ENCODE measurements around the gene CHID1.

Gene CHID1

GRCh38 chr11:833849-834311, 76.7 kb downstream of the CHID1 start:
- Histone ChIP-seq H3K4ac (ENCODE audit: low read depth in 1 of 2, low read length in 2 of 2) (peak overlapping the region in 1 of 2 experiments; percentile 94), H3K18ac (ENCODE audit: low read depth in 1 of 2, low read length in 2 of 2) (peak overlapping the region; percentile 18 to 90), H3K14ac (ENCODE audit: low read length in 2 of 2) (peak overlapping the region in 1 of 2 experiments; percentile 88), H2BK15ac (ENCODE audit: low read depth, poor library complexity, severe bottlenecking) (no peak overlapping the region), H2AFZ (ENCODE audit: low read depth, low read length) (no peak overlapping the region), H4K8ac (ENCODE audit: low read length) (no peak overlapping the region), H3K36me3 (ENCODE audit: control insufficient read depth in 1 of 2, insufficient read depth in 2 of 2, low read depth in 1 of 2, low read length in 2 of 2) (peaks cover 28 to 32% of the 10 kb centered on the region in 2 experiments), H4K91ac (ENCODE audit: low read length) (no peak overlapping the region), H3K4me1 (ENCODE audit: control insufficient read depth, insufficient read depth, low read depth, low read length) (peaks cover 77% of the 10 kb centered on the region), H2BK12ac (ENCODE audit: low read length in 2 of 2) (peak overlapping the region in 1 of 2 experiments; percentile 80), H3K79me1 (replicated peaks; ENCODE audit: low read length, poor library complexity, severe bottlenecking) (no peaks in the 10 kb centered on the region), H2BK120ac (ENCODE audit: low read depth, low read length) (no peak overlapping the region), H2AK5ac (ENCODE audit: low read length, severe bottlenecking) (peak overlapping the region; percentile 70), H3K27ac (ENCODE audit: low read length, poor library complexity, severe bottlenecking) (peak overlapping the region; percentile 98), H3K23ac (ENCODE audit: low read length in 2 of 2) (peak overlapping the region in 1 of 2 experiments; percentile 87), H3K9ac (ENCODE audit: low read length) (peak overlapping the region; percentile 93), H3K4me2 (ENCODE audit: low read length, poor library complexity, severe bottlenecking) (peak overlapping the region; percentile 83), H2BK5ac (ENCODE audit: low read depth, low read length, poor library complexity, severe bottlenecking) (peak overlapping the region; percentile 88), H3K27me3 (ENCODE audit: control insufficient read depth in 1 of 2, insufficient read depth in 1 of 2, low read length in 2 of 2) (peaks cover 0 to 3% of the 10 kb centered on the region in 2 experiments), H3K4me3 (ENCODE audit: insufficient read depth in 1 of 2, low read depth in 1 of 2, low read length in 2 of 2) (peak overlapping the region; percentile 73 to 82), H3K9me3 (ENCODE audit: control insufficient read depth, low read length) (no peaks in the 10 kb centered on the region)
- WGBS: 37% methylated on average over 8 of the region's 9 CpGs
- no peak for DNase-seq

GRCh38 chr11:833114-833791, 77.4 kb downstream of the CHID1 start:
- Histone ChIP-seq H2BK120ac (ENCODE audit: low read depth, low read length) (peak overlapping the region; percentile 84), H3K9me3 (ENCODE audit: control insufficient read depth, low read length) (no peaks in the 10 kb centered on the region), H3K27me3 (ENCODE audit: control insufficient read depth in 1 of 2, insufficient read depth in 1 of 2, low read length in 2 of 2) (peaks cover 0 to 3% of the 10 kb centered on the region in 2 experiments), H4K91ac (ENCODE audit: low read length) (peak overlapping the region; percentile 65), H4K8ac (ENCODE audit: low read length) (peak overlapping the region; percentile 46), H3K23ac (ENCODE audit: low read length in 2 of 2) (peak overlapping the region in 1 of 2 experiments; percentile 87), H3K4me3 (ENCODE audit: insufficient read depth in 1 of 2, low read depth in 1 of 2, low read length in 2 of 2) (peak overlapping the region; percentile 73 to 82), H3K4ac (ENCODE audit: low read depth in 1 of 2, low read length in 2 of 2) (peak overlapping the region; percentile 31 to 94), H2BK12ac (ENCODE audit: low read length in 2 of 2) (peak overlapping the region in 1 of 2 experiments; percentile 80), H2AK5ac (ENCODE audit: low read length, severe bottlenecking) (peak overlapping the region; percentile 70), H3K14ac (ENCODE audit: low read length in 2 of 2) (peak overlapping the region in 1 of 2 experiments; percentile 88), H3K79me1 (replicated peaks; ENCODE audit: low read length, poor library complexity, severe bottlenecking) (no peaks in the 10 kb centered on the region), H2BK5ac (ENCODE audit: low read depth, low read length, poor library complexity, severe bottlenecking) (peak overlapping the region; percentile 88), H3K27ac (ENCODE audit: low read length, poor library complexity, severe bottlenecking) (peak overlapping the region; percentile 98), H3K4me1 (ENCODE audit: control insufficient read depth, insufficient read depth, low read depth, low read length) (peaks cover 77% of the 10 kb centered on the region), H3K4me2 (ENCODE audit: low read length, poor library complexity, severe bottlenecking) (peak overlapping the region; percentile 83), H3K18ac (ENCODE audit: low read depth in 1 of 2, low read length in 2 of 2) (peak overlapping the region; percentile 78 to 90), H3K36me3 (ENCODE audit: control insufficient read depth in 1 of 2, insufficient read depth in 2 of 2, low read depth in 1 of 2, low read length in 2 of 2) (peaks cover 21 to 26% of the 10 kb centered on the region in 2 experiments), H2BK15ac (ENCODE audit: low read depth, poor library complexity, severe bottlenecking) (peak overlapping the region; percentile 78), H2AFZ (ENCODE audit: low read depth, low read length) (no peak overlapping the region), H3K9ac (ENCODE audit: low read length) (peak overlapping the region; percentile 93)
- WGBS: under 1% methylated on average over 53 of the region's 55 CpGs
- peak; percentile 65 for DNase-seq

GRCh38 chr11:832529-833113, 78.0 kb downstream of the CHID1 start, which contains the start of gene CD151:
Gene CD151, plus strand, starts transcription at chr11:832952. Its CDS starts 3,118 bp downstream, at chr11:836070.
- H3K36me3 ChIP-seq (ENCODE audit: control insufficient read depth in 1 of 2, insufficient read depth in 2 of 2, low read depth in 1 of 2, low read length in 2 of 2): peaks cover 16 to 19% of the 10 kb centered on the region in 2 experiments
- DNase-seq: peak; percentile 64
- peak within 1 kb of the TSS; percentile 93 for H3K9ac ChIP-seq (ENCODE audit: low read length)
- WGBS: under 1% methylated on average over 21 of the region's 67 CpGs
- H3K18ac ChIP-seq (ENCODE audit: low read depth in 1 of 2, low read length in 2 of 2): peak within 1 kb of the TSS; percentile 78 to 94
- peak within 1 kb of the TSS; percentile 84 for H2BK120ac ChIP-seq (ENCODE audit: low read depth, low read length)
- H3K27ac ChIP-seq (ENCODE audit: low read length, poor library complexity, severe bottlenecking): peak within 1 kb of the TSS; percentile 98
- H3K4me1 ChIP-seq (ENCODE audit: control insufficient read depth, insufficient read depth, low read depth, low read length): peaks cover 78% of the 10 kb centered on the region
- H3K14ac ChIP-seq (ENCODE audit: low read length in 2 of 2): peak within 1 kb of the TSS in 1 of 2 experiments; percentile 91
- peak within 1 kb of the TSS; percentile 83 for H3K4me2 ChIP-seq (ENCODE audit: low read length, poor library complexity, severe bottlenecking)
- H3K4me3 ChIP-seq (ENCODE audit: insufficient read depth in 1 of 2, low read depth in 1 of 2, low read length in 2 of 2): peak within 1 kb of the TSS; percentile 73 to 82
- H2AK5ac ChIP-seq (ENCODE audit: low read length, severe bottlenecking): peak within 1 kb of the TSS; percentile 70
- H2BK12ac ChIP-seq (ENCODE audit: low read length in 2 of 2): peak within 1 kb of the TSS; percentile 12 to 86
- peak within 1 kb of the TSS; percentile 90 for H2AFZ ChIP-seq (ENCODE audit: low read depth, low read length)
- H3K27me3 ChIP-seq (ENCODE audit: control insufficient read depth in 1 of 2, insufficient read depth in 1 of 2, low read length in 2 of 2): peaks cover 0 to 8% of the 10 kb centered on the region in 2 experiments
- peak within 1 kb of the TSS in 1 of 2 experiments; percentile 87 for H3K23ac ChIP-seq (ENCODE audit: low read length in 2 of 2)
- peak within 1 kb of the TSS; percentile 78 for H2BK15ac ChIP-seq (ENCODE audit: low read depth, poor library complexity, severe bottlenecking)
- peak within 1 kb of the TSS; percentile 73 for H4K8ac ChIP-seq (ENCODE audit: low read length)
- H3K4ac ChIP-seq (ENCODE audit: low read depth in 1 of 2, low read length in 2 of 2): peak within 1 kb of the TSS; percentile 90 to 94
- H4K91ac ChIP-seq (ENCODE audit: low read length): peak within 1 kb of the TSS; percentile 86
- H2BK5ac ChIP-seq (ENCODE audit: low read depth, low read length, poor library complexity, severe bottlenecking): peak within 1 kb of the TSS; percentile 88
- H3K9me3 ChIP-seq (ENCODE audit: control insufficient read depth, low read length): no peaks in the 10 kb centered on the region
- H3K79me1 ChIP-seq (replicated peaks; ENCODE audit: low read length, poor library complexity, severe bottlenecking): no peaks in the 10 kb centered on the region

Measured in mesenchymal stem cell (in vitro differentiated cells and primary cell).